Kidney (tissue), 14 donors: ENCODE results near the gene GPR22. TPM values are rescaled to one million over a fixed set of nuclear protein-coding genes. Genes with fewer than 3 reads are reported as not detected.

Experiments used
- DNase-seq, 5 donors: peaks; one replicate each; pipeline ENCODE4 v3.0.0-alpha.2; 2013 to 2020
- FAIRE-seq: peaks from 2 replicates; lab custom pipeline; 2012; peaks lifted over from hg19 to GRCh38; lab: Jason Lieb, UNC
- H3K27ac ChIP-seq, 2 donors: one replicate each; pipeline ENCODE4 v1.7.0; 2013; ENCODE audit warnings: low read depth in 2 of 2, low read length in 2 of 2, inconsistent platforms in 1 of 2
- H3K27me3 ChIP-seq: one replicate; pipeline ENCODE4 v1.7.1; 2013; ENCODE audit warnings: low read length, inconsistent platforms; ENCODE audit not compliant: control insufficient read depth, insufficient read depth
- H3K36me3 ChIP-seq, 3 donors: one replicate each; pipeline versions ENCODE4 v1.7.0 to v1.7.1; 2013; ENCODE audit warnings: low read length in 3 of 3, control low read depth in 1 of 3, inconsistent platforms in 1 of 3; ENCODE audit not compliant: insufficient read depth in 3 of 3, control insufficient read depth in 2 of 3
- H3K4me1 ChIP-seq, 3 donors: one replicate each; pipeline versions ENCODE4 v1.7.0 to v1.7.1; 2013; ENCODE audit warnings: low read length in 3 of 3, inconsistent platforms in 1 of 3, low read depth in 1 of 3; ENCODE audit not compliant: control insufficient read depth in 2 of 3, insufficient read depth in 2 of 3
- H3K4me3 ChIP-seq, 3 donors: one replicate each; pipeline versions ENCODE4 v1.7.0 to v1.8.1; 2013; ENCODE audit warnings: low read length in 3 of 3, control low read depth in 1 of 3, inconsistent platforms in 1 of 3
- H3K9ac ChIP-seq, 3 donors: one replicate each; pipeline versions ENCODE4 v1.7.0 to v1.7.1; 2013; ENCODE audit warnings: low read length in 3 of 3, control low read depth in 1 of 3, inconsistent platforms in 1 of 3
- H3K9me3 ChIP-seq, 3 donors: one replicate each; pipeline versions ENCODE4 v1.7.0 to v1.7.1; 2013; ENCODE audit warnings: low read length in 3 of 3, control low read depth in 1 of 3, inconsistent platforms in 1 of 3; ENCODE audit not compliant: control insufficient read depth in 2 of 3, insufficient read depth in 1 of 3
- intact Hi-C: fragments of 100-400 bp; cut with DNase I; formaldehyde crosslinking; loops from one replicate; pipeline ENCODE4 v1.11.1; 2022
- polyA plus RNA-seq: library from polyadenylated mRNA; stranded (reverse); fragments of 350-450 nt; fragmentation: Illumina TruSeq; extraction: RNeasy Lipid Tissue Mini Kit (QIAGEN cat#74804); gene quantifications from one replicate; pipeline ENCODE4 v1.2.3, GENCODE V29; 2014; ENCODE audit warnings: low read depth, low replicate concordance; ENCODE audit not compliant: insufficient read depth
- total RNA-seq: library from RNA; stranded (reverse); fragmentation: NEBNext Ultra II Directional; extraction: Animal tissue kit (Norgen Biotek cat#: 25700); gene quantifications from one replicate; pipeline ENCODE4 v1.2.1, GENCODE V29; 2021
- TF ChIP-seq, protein P1 (sequence below): IDR thresholded peaks from 3 replicates; pipeline ENCODE4 v1.5.1; 2012; ENCODE audit warnings: mild to moderate bottlenecking, moderate library complexity, borderline replicate concordance; ENCODE audit not compliant: insufficient read depth; ENCODE audit errors: extremely low read depth
- donor health status: control.
- donor health status: control.
- donor health status: control.
- donor health status: control.
- donor health status: control.
- donor health status: DM: yes; HTN: yes; CAD: no.
- donor health status: Normal renal cell carcinoma (clear cell type).

GPR22 gene
- total and polyA plus RNA-seq, 2 donors from 2014 or later = not detected

DNA sequence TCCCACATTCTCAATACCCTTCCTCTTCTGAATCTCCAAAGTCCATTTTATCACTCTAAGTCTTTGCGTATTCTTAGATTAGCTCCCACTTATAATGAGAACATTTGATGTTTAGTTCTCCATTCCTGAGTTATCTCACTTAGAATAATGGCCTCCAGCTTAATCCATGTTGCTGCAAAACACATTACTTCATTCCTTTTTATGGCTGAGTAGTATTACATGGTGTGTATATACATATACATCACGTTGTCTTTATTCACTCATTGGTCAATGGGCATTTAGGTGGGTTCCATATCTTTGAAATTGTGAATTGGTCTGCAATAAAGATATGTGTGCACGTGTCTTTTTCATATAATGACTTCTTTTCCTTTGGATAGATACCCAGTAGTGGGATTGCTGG, 32.3 kb downstream of the GPR22 start:
- DNase-seq = no peak
- intact Hi-C loops = no loop called here
- no peak overlapping the region for H3K27ac ChIP-seq

DNA sequence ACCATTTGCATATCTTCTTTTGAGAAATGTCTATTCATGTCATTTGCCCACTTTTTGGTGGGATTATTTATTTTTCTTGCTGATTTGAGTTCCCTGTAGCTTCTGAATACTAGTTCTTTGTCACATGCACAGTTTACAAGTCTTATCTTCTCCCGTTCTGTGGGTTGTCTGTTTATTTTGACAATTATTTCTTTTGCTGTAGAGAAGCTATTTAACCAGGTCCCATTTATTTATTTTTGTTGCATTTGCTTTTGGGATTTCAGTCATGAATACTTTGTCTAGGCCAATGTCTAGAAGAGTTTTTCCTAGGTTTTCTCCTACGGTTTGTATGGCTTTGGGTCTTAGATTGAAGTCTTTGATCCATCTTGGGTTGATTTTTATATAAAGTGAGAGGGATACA, 32.9 kb downstream of the GPR22 start:
- peaks cover 0 to 5% (median 0%) of the 10 kb centered on the region in 3 donors for H3K36me3 ChIP-seq
- no peak overlapping the region for H3K9ac ChIP-seq
- no peaks in the 10 kb centered on the region for H3K27me3 ChIP-seq
- no peaks in the 10 kb centered on the region for H3K9me3 ChIP-seq
- no peak for DNase-seq
- TF ChIP-seq, protein P1, sequence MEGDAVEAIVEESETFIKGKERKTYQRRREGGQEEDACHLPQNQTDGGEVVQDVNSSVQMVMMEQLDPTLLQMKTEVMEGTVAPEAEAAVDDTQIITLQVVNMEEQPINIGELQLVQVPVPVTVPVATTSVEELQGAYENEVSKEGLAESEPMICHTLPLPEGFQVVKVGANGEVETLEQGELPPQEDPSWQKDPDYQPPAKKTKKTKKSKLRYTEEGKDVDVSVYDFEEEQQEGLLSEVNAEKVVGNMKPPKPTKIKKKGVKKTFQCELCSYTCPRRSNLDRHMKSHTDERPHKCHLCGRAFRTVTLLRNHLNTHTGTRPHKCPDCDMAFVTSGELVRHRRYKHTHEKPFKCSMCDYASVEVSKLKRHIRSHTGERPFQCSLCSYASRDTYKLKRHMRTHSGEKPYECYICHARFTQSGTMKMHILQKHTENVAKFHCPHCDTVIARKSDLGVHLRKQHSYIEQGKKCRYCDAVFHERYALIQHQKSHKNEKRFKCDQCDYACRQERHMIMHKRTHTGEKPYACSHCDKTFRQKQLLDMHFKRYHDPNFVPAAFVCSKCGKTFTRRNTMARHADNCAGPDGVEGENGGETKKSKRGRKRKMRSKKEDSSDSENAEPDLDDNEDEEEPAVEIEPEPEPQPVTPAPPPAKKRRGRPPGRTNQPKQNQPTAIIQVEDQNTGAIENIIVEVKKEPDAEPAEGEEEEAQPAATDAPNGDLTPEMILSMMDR = no peak
- H3K4me1 ChIP-seq = peaks cover 0 to 6% (median 0%) of the 10 kb centered on the region in 3 donors
- intact Hi-C loops = no loop called here
- no peak for FAIRE-seq
- H3K4me3 ChIP-seq = no peak overlapping the region
- no peak overlapping the region for H3K27ac ChIP-seq

More for the DNA sequence above, 32.3 kb downstream of the GPR22 start:
- H3K4me3 ChIP-seq = no peak overlapping the region
- H3K4me1 ChIP-seq = peaks cover 0 to 6% (median 0%) of the 10 kb centered on the region in 3 donors
- H3K27me3 ChIP-seq = no peaks in the 10 kb centered on the region
- H3K9ac ChIP-seq = no peak overlapping the region
- no peak for FAIRE-seq
- H3K9me3 ChIP-seq = no peaks in the 10 kb centered on the region
- peaks cover 0 to 5% (median 0%) of the 10 kb centered on the region in 3 donors for H3K36me3 ChIP-seq
- TF ChIP-seq, protein P1 = no peak

DNA sequence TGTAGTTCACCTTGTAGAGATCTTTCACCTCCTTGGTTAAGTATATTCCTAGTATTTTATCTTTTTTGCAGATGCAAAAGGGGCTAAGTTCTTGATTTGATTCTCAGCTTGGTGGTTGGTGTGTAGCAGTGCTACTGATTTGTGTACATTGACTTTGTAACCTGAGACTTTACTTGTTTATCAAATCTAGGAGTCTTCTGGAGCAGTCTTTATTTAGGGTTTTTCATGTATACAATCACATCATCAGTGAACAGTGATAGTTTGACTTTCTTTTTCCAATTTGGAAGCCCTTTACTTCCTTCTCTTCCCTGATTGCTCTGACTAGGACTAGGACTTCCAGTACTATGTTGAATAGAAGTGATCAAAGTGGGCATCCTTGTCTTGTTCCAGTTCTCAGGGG, 33.8 kb downstream of the GPR22 start:
- H3K27ac ChIP-seq = no peak overlapping the region
- intact Hi-C loops = no loop called here
- TF ChIP-seq, protein P1 = no peak
- no peak overlapping the region for H3K9ac ChIP-seq
- H3K4me3 ChIP-seq = no peak overlapping the region
- FAIRE-seq = no peak
- no peak for DNase-seq
- H3K4me1 ChIP-seq = peaks cover 0 to 6% (median 0%) of the 10 kb centered on the region in 3 donors
- no peaks in the 10 kb centered on the region for H3K9me3 ChIP-seq
- no peaks in the 10 kb centered on the region for H3K27me3 ChIP-seq
- H3K36me3 ChIP-seq = peaks cover 0 to 5% (median 0%) of the 10 kb centered on the region in 3 donors

DNA sequence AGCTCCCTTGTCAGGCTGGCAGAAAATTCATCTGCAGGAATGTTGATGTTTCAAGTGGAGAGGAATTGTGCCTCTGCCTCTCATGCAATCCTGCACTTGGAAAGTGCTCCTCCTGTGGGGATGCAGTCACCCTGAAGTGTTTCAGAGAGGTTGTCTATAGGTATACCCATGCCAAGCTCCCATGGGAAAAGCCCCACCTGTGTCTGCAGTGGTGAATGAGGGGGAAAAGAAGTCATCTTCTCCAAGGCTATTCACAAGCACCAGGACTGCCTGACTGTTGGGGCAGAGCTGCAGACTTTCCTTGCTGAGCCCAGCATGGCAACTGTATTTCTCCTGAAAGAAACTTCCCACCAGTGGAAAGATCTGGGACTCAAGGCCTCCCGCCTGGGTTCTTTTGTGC, 35.5 kb downstream of the GPR22 start:
- Histone ChIP-seq H3K27ac (peak overlapping the region in 1 of 2 donors; percentile 28), H3K4me3 (no peak overlapping the region), H3K4me1 (peaks cover 0 to 6% (median 0%) of the 10 kb centered on the region in 3 donors), H3K27me3 (no peaks in the 10 kb centered on the region), H3K9me3 (no peaks in the 10 kb centered on the region), H3K9ac (no peak overlapping the region), H3K36me3 (peaks cover 0 to 5% (median 0%) of the 10 kb centered on the region in 3 donors)
- intact Hi-C loops = no loop called here
- DNase-seq = no peak
- FAIRE-seq = no peak
- TF ChIP-seq, protein P1 = no peak
